ENCODE measurements around the gene CHGA.

Gene CHGA

GRCh38 chr14:92944976-92945375 lies 22.0 kb downstream of the CHGA start:
- no peak for DNase-seq (ENCODE audit: low spot score)

GRCh38 chr14:92945544-92945943 lies 22.6 kb downstream of the CHGA start:
- no peak for DNase-seq (ENCODE audit: low spot score)

GRCh38 chr14:92945959-92946846 lies 23.3 kb downstream of the CHGA start:
- no peak for DNase-seq (ENCODE audit: low spot score)

- DNase-seq (ENCODE audit: low spot score): no peak
Observed at GRCh38 chr14:92946847-92947545, 24.0 kb downstream of the CHGA start.

- DNase-seq (ENCODE audit: low spot score): no peak
Observed at GRCh38 chr14:92948647-92949046, 25.7 kb downstream of the CHGA start.

GRCh38 chr14:92949496-92950192 lies 26.7 kb downstream of the CHGA start:
- no peak for DNase-seq (ENCODE audit: low spot score)

GRCh38 chr14:92950193-92950540 lies 27.2 kb downstream of the CHGA start:
- DNase-seq (ENCODE audit: low spot score): no peak

GRCh38 chr14:92950773-92951172 lies 27.8 kb downstream of the CHGA start:
- no peak for DNase-seq (ENCODE audit: low spot score)

GRCh38 chr14:92951261-92951660 lies 28.3 kb downstream of the CHGA start:
- DNase-seq (ENCODE audit: low spot score): no peak

GRCh38 chr14:92951912-92952471 lies 29.0 kb downstream of the CHGA start:
- peak; percentile 66 for DNase-seq (ENCODE audit: low spot score)

GRCh38 chr14:92952481-92953298 lies 29.7 kb downstream of the CHGA start:
- DNase-seq (ENCODE audit: low spot score): no peak

GRCh38 chr14:92953526-92953925 lies 30.6 kb downstream of the CHGA start:
- no peak for DNase-seq (ENCODE audit: low spot score)

- no peak for DNase-seq (ENCODE audit: low spot score)
Observed at GRCh38 chr14:92954933-92955332, 32.0 kb downstream of the CHGA start.

GRCh38 chr14:92955381-92955780 lies 32.4 kb downstream of the CHGA start:
- no peak for DNase-seq (ENCODE audit: low spot score)

- DNase-seq (ENCODE audit: low spot score): no peak
Observed at GRCh38 chr14:92956961-92957360, 34.0 kb downstream of the CHGA start.

GRCh38 chr14:92958373-92959188 lies 35.6 kb downstream of the CHGA start:
- peak; percentile 28 for DNase-seq (ENCODE audit: low spot score)

GRCh38 chr14:92959189-92959531 lies 36.2 kb downstream of the CHGA start:
- no peak for DNase-seq (ENCODE audit: low spot score)

- no peak for DNase-seq (ENCODE audit: low spot score)
Observed at GRCh38 chr14:92959761-92960680, 37.1 kb downstream of the CHGA start.

- DNase-seq (ENCODE audit: low spot score): peak; percentile 33
Observed at GRCh38 chr14:92960706-92961566, 38.0 kb downstream of the CHGA start.

All from COLO829 (cell line).